GM18499 (cell line): ENCODE measurements around the gene P2RY14.

Experiments used
- ATAC-seq: cut with Tn5 transposase; IDR thresholded peaks from one replicate; pipeline ENCODE4 v1.9.1; 2021; ENCODE audit warnings: moderate number of reproducible peaks; ENCODE audit not compliant: insufficient read depth, unreplicated experiment

Gene P2RY14

GRCh38 chr3:151224268-151224866 lies 54.0 kb downstream of the P2RY14 start:
- ATAC-seq, result no peak

- no peak for ATAC-seq
Observed at GRCh38 chr3:151219056-151219455, 59.3 kb downstream of the P2RY14 start.

GRCh38 chr3:151218136-151218535 lies 60.2 kb downstream of the P2RY14 start:
- no peak for ATAC-seq

GRCh38 chr3:151216641-151217607 lies 61.4 kb downstream of the P2RY14 start:
- no peak for ATAC-seq

- ATAC-seq, result no peak
Observed at GRCh38 chr3:151214459-151214858, 63.9 kb downstream of the P2RY14 start.

- no peak for ATAC-seq
Observed at GRCh38 chr3:151213881-151214280, 64.5 kb downstream of the P2RY14 start.

- ATAC-seq, result no peak
Observed at GRCh38 chr3:151213151-151213550, 65.2 kb downstream of the P2RY14 start.

- no peak for ATAC-seq
Observed at GRCh38 chr3:151210676-151211381, 67.5 kb downstream of the P2RY14 start.

- no peak for ATAC-seq
Observed at GRCh38 chr3:151209654-151210053, 68.7 kb downstream of the P2RY14 start.

GRCh38 chr3:151206201-151206600 lies 72.1 kb downstream of the P2RY14 start:
- no peak for ATAC-seq

- no peak for ATAC-seq
Observed at GRCh38 chr3:151205482-151205881, 72.9 kb downstream of the P2RY14 start.

- no peak for ATAC-seq
Observed at GRCh38 chr3:151204530-151205402, 73.6 kb downstream of the P2RY14 start.

GRCh38 chr3:151203051-151203420 lies 75.3 kb downstream of the P2RY14 start, which contains the start of gene GPR171:
GPR171 (minus strand) TSS chr3:151203216; CDS start chr3:151199386, 3,830 bp downstream.
- peak; percentile 94 for ATAC-seq

- ATAC-seq, result no peak
Observed at GRCh38 chr3:151201051-151201730, 77.2 kb downstream of the P2RY14 start.

GRCh38 chr3:151200586-151200985 lies 77.8 kb downstream of the P2RY14 start:
- ATAC-seq, result no peak

- no peak for ATAC-seq
Observed at GRCh38 chr3:151199554-151200438, 78.5 kb downstream of the P2RY14 start.

GRCh38 chr3:151198849-151199248 lies 79.5 kb downstream of the P2RY14 start:
- no peak for ATAC-seq

GRCh38 chr3:151197981-151198767 lies 80.2 kb downstream of the P2RY14 start:
- no peak for ATAC-seq
